Measurements from ENCODE around the gene IRX4.

The IRX4 gene

GRCh38 chr5:1891391-1891790, 8.7 kb upstream of the IRX4 start:
- no peak for DNase-seq (ENCODE audit: low read depth in 2 of 2)

- DNase-seq (ENCODE audit: low read depth in 2 of 2), result no peak
Observed at GRCh38 chr5:1890296-1890695, 7.6 kb upstream of the IRX4 start.

- no peak for DNase-seq (ENCODE audit: low read depth in 2 of 2)
Observed at GRCh38 chr5:1889321-1890065, 6.8 kb upstream of the IRX4 start.

GRCh38 chr5:1888541-1889251, 6.0 kb upstream of the IRX4 start:
- DNase-seq (ENCODE audit: low read depth in 2 of 2), result no peak

GRCh38 chr5:1887588-1888360, 5.0 kb upstream of the IRX4 start:
- no peak for DNase-seq (ENCODE audit: low read depth in 2 of 2)

- DNase-seq (ENCODE audit: low read depth in 2 of 2), result no peak
Observed at GRCh38 chr5:1886846-1887587, 4.3 kb upstream of the IRX4 start.

- DNase-seq (ENCODE audit: low read depth in 2 of 2), result no peak
Observed at GRCh38 chr5:1885868-1886845, 3.4 kb upstream of the IRX4 start.

GRCh38 chr5:1885404-1885755, 2.7 kb upstream of the IRX4 start:
- no peak for DNase-seq (ENCODE audit: low read depth in 2 of 2)

GRCh38 chr5:1884678-1885403, 2.1 kb upstream of the IRX4 start:
- DNase-seq (ENCODE audit: low read depth in 2 of 2), result no peak

- no peak for DNase-seq (ENCODE audit: low read depth in 2 of 2)
Observed at GRCh38 chr5:1883925-1884677, 1.4 kb upstream of the IRX4 start.

GRCh38 chr5:1883120-1883924, 597 bp upstream of the IRX4 start:
- DNase-seq (ENCODE audit: low read depth in 2 of 2), result no peak

GRCh38 chr5:1881731-1882336, 891 bp downstream of the IRX4 start:
- DNase-seq (ENCODE audit: low read depth in 2 of 2), result no peak

- no peak for DNase-seq (ENCODE audit: low read depth in 2 of 2)
Observed at GRCh38 chr5:1881098-1881572, 1.6 kb downstream of the IRX4 start.

GRCh38 chr5:1880377-1881025, 2.2 kb downstream of the IRX4 start:
- DNase-seq (ENCODE audit: low read depth in 2 of 2), result no peak

- no peak for DNase-seq (ENCODE audit: low read depth in 2 of 2)
Observed at GRCh38 chr5:1879292-1880263, 3.1 kb downstream of the IRX4 start.

Measured in activated CD4-positive, alpha-beta T cell treated with anti-CD3 and anti-CD28 coated beads for 24 hours (primary cell).